ENCODE measurements around the gene BACH2.

Gene BACH2

GRCh38 chr6:90186637-90187371 lies 109.8 kb downstream of the BACH2 start:
- DNase-seq (ENCODE audit: low spot score), result no peak
- TF ChIP-seq CTCF (IDR thresholded peaks at IDR 0.05; ENCODE audit: extremely low read depth, insufficient read depth, missing control alignments), result no peak
- in situ Hi-C loops (cut with MboI; ENCODE audit: low pct_unique_long_range_greater_than_20kb, low sequenced_read_pairs, unreplicated experiment), result no loop called here

GRCh38 chr6:90186026-90186425 lies 110.6 kb downstream of the BACH2 start:
- DNase-seq (ENCODE audit: low spot score), result no peak
- TF ChIP-seq CTCF (IDR thresholded peaks at IDR 0.05; ENCODE audit: extremely low read depth, insufficient read depth, missing control alignments), result no peak
- in situ Hi-C loops (cut with MboI; ENCODE audit: low pct_unique_long_range_greater_than_20kb, low sequenced_read_pairs, unreplicated experiment), result no loop called here

DNA sequence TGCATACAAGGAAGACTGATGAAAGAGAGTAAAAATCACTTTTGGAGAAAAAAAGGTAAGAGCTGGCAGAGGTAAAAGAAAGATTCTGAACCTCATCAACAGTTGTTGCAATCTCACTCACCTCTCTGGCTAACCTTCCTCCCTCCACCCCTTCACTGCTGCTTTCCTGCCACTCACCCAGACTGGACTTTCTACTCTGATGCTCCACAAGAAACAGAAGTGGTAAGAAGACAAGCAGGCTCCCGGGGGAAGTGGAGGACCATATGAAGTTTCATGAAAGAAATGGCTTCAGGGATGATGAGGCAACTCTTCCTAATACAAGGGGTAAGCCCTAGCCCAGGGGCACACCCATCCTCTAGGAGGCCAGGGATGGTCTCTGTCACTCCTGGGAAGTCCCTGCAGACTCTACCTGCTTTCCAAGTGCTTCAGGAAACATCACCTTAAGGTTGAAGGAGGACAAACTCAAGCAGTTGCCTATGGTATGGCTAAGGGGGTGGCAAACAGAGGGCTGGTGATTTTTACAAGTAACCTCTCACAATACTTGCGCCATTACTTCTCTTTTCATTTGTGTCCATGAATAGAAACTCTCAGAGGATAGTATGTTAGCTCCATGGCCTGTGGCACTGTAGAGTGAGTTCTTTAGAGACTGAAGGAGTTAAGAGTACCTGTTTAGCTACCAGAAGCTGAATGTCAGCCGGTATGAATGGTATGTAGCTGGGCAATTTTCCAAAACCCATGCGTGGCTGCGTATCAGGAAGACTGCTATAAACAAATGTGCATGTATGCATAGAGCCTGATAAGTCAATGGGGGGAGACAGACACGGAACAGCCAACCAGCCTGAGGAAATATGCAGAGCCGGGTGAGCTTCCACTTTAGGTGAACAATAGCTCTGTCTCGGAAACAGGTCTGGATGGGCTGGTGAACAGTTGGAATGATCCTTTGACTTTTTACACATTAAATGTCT lies 112.0 kb downstream of the BACH2 start:
- in situ Hi-C loops (cut with MboI; ENCODE audit: low pct_unique_long_range_greater_than_20kb, low sequenced_read_pairs, unreplicated experiment), result no loop called here
- no peak for DNase-seq (ENCODE audit: low spot score)

GRCh38 chr6:90183587-90184333 lies 112.9 kb downstream of the BACH2 start:
- TF ChIP-seq CTCF (IDR thresholded peaks at IDR 0.05; ENCODE audit: extremely low read depth, insufficient read depth, missing control alignments), result no peak
- in situ Hi-C loops (cut with MboI; ENCODE audit: low pct_unique_long_range_greater_than_20kb, low sequenced_read_pairs, unreplicated experiment), result no loop called here
- no peak for DNase-seq (ENCODE audit: low spot score)

More for the DNA sequence above, 112.0 kb downstream of the BACH2 start:
- TF ChIP-seq CTCF (IDR thresholded peaks at IDR 0.05; ENCODE audit: extremely low read depth, insufficient read depth, missing control alignments), result no peak

DNA sequence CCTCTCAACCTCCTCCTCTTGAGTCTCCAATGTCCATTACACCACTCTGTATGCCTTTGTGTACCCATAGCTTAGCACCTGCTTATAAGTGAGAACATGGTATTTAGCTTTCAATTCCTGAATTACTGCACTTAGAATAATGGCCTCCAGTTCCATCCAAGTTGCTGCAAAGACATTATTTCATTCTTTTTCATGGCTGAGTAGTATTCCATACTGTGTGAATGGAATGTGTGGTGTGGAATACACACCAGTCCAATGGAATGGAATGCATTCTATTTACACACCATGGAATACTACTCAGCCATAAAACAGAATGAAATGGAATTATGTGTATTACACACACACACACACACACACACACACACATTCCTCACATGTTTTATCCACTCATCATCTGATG lies 116.1 kb downstream of the BACH2 start:
- in situ Hi-C loops (cut with MboI; ENCODE audit: low pct_unique_long_range_greater_than_20kb, low sequenced_read_pairs, unreplicated experiment), result no loop called here
- DNase-seq (ENCODE audit: low spot score), result no peak
- no peak for TF ChIP-seq CTCF (IDR thresholded peaks at IDR 0.05; ENCODE audit: extremely low read depth, insufficient read depth, missing control alignments)

Data from GM13977 (cell line).